GM12873 (cell line): ENCODE results near the gene EXD3.

Experiments
- CTCF ChIP-seq: IDR thresholded peaks from 2 replicates; pipeline ENCODE4 v1.5.1; 2012; ENCODE audit warnings: low read depth, mild to moderate bottlenecking, moderate library complexity, low read length, control low read depth; ENCODE audit not compliant: insufficient read depth; ENCODE audit errors: missing control alignments

EXD3 gene

GRCh38 chr9:137325124-137325523, 97.8 kb downstream of the EXD3 start:
- TF ChIP-seq CTCF, result no peak

GRCh38 chr9:137323531-137324331, 99.2 kb downstream of the EXD3 start:
- no peak for TF ChIP-seq CTCF

- TF ChIP-seq CTCF, result no peak
Measured at GRCh38 chr9:137321726-137322361, 101.1 kb downstream of the EXD3 start.

GRCh38 chr9:137320555-137321384, 102.2 kb downstream of the EXD3 start:
- no peak for TF ChIP-seq CTCF

GRCh38 chr9:137319739-137320551, 103.0 kb downstream of the EXD3 start:
- TF ChIP-seq CTCF, result no peak

GRCh38 chr9:137319011-137319738, 103.8 kb downstream of the EXD3 start:
- no peak for TF ChIP-seq CTCF
